GM10266 (cell line): Measurements from ENCODE around the gene IFNAR1.
A peak's percentile ranks its signal among the peaks of the same experiment; 100 is the strongest.
"Not testable (repeated sequence)": the region's sequence is repeated elsewhere in the genome, so short reads cannot be mapped to it uniquely, and the experiment has no call there.

Source experiments
- DNase-seq: peaks from one replicate; pipeline ENCODE4 v3.0.0; 2012; ENCODE audit errors: extremely low spot score
- CTCF ChIP-seq: IDR thresholded peaks from 2 replicates; pipeline ENCODE4 v1.5.1; 2012; ENCODE audit warnings: mild to moderate bottlenecking, low read depth; ENCODE audit not compliant: control insufficient read depth, insufficient read depth; ENCODE audit errors: missing control alignments

IFNAR1 gene

GRCh38 chr21:33360281-33360680 is 35.5 kb downstream of the IFNAR1 start:
- TF ChIP-seq CTCF = no peak

GRCh38 chr21:33360881-33361602 is 36.3 kb downstream of the IFNAR1 start:
- TF ChIP-seq CTCF = peak; percentile 97
- peak; percentile 73 for DNase-seq

More at GRCh38 chr21:33360281-33360680, 35.5 kb downstream of the IFNAR1 start:
- DNase-seq = no peak

- no peak for TF ChIP-seq CTCF
- no peak for DNase-seq
Measured at GRCh38 chr21:33362044-33362555, 37.3 kb downstream of the IFNAR1 start.

- not testable (repeated sequence) for DNase-seq
Measured at GRCh38 chr21:33363911-33364609, 39.3 kb downstream of the IFNAR1 start.

- no peak for DNase-seq
- no peak for TF ChIP-seq CTCF
Measured at GRCh38 chr21:33364830-33365229, 40.1 kb downstream of the IFNAR1 start.

- no peak for DNase-seq
- no peak for TF ChIP-seq CTCF
Measured at GRCh38 chr21:33367309-33367973, 42.7 kb downstream of the IFNAR1 start.

- DNase-seq = no peak
- TF ChIP-seq CTCF = no peak
Measured at GRCh38 chr21:33368124-33368523, 43.4 kb downstream of the IFNAR1 start.
